HCT116 (cell line): ENCODE measurements around the gene ATG2B.

Source experiments
- CTCF ChIP-seq, 3 experiments: fragments of 200-600 bp in 1 of 3; sonication (generic) in 1 of 3; IDR thresholded peaks in 2 of 3; conservative IDR thresholded peaks in 1 of 3; 2 replicates each; pipeline ENCODE4 v1.5.1; 2012 to 2017; ENCODE audit warnings: low read depth in 2 of 3, low read length in 2 of 3, antibody characterized with exemption in 1 of 3, borderline replicate concordance in 1 of 3, control low read depth in 1 of 3, mild to moderate bottlenecking in 1 of 3, mixed read lengths in 1 of 3, mixed run types in 1 of 3, moderate library complexity in 1 of 3; ENCODE audit not compliant: insufficient read depth in 1 of 3
- EZH2 ChIP-seq: fragments of 200-600 bp; sonication (generic); IDR thresholded peaks from 2 replicates; pipeline ENCODE4 v1.6.1; 2017; ENCODE audit warnings: antibody characterized with exemption, mixed run types
- EZH2phosphoT487 ChIP-seq: fragments of 200-600 bp; IDR thresholded peaks from 2 replicates; pipeline ENCODE4 v1.6.1; 2018; ENCODE audit warnings: antibody characterized with exemption, borderline replicate concordance
- FOSL1 ChIP-seq: IDR thresholded peaks from 2 replicates; pipeline ENCODE4 v1.6.1; 2012; ENCODE audit warnings: low read depth
- POLR2A ChIP-seq: IDR thresholded peaks from 2 replicates; pipeline ENCODE4 v1.7.0; 2011; ENCODE audit warnings: borderline replicate concordance; ENCODE audit not compliant: insufficient read depth, insufficient read length; ENCODE audit errors: extremely low read depth
- POLR2AphosphoS5 ChIP-seq: IDR thresholded peaks from 2 replicates; pipeline ENCODE4 v1.6.1; 2011; ENCODE audit warnings: mild to moderate bottlenecking, low read depth, low read length, moderate library complexity
- REST ChIP-seq: IDR thresholded peaks from 2 replicates; pipeline ENCODE4 v1.6.1; 2012; ENCODE audit warnings: low read depth
- TCF7L2 ChIP-seq: IDR thresholded peaks from 2 replicates; pipeline ENCODE4 v1.7.0; 2011; ENCODE audit warnings: borderline replicate concordance, inconsistent platforms; ENCODE audit not compliant: insufficient read depth, insufficient read length; ENCODE audit errors: extremely low read depth
- YY1 ChIP-seq: IDR thresholded peaks from 2 replicates; pipeline ENCODE4 v1.6.1; 2011; ENCODE audit warnings: low read length, low read depth, moderate library complexity, mild to moderate bottlenecking; ENCODE audit not compliant: insufficient replicate concordance; ENCODE audit errors: extremely low read depth
- ZNF274 ChIP-seq: fragments of 200-500 bp; sonication (Bioruptor generic); IDR thresholded peaks from 2 replicates; pipeline ENCODE4 v1.6.1; 2014; ENCODE audit warnings: mild to moderate bottlenecking, low read depth, low read length, inconsistent platforms

- TF ChIP-seq EZH2 (no peak), CTCF (IDR thresholded peaks at IDR 0.05 in 2 of 3, conservative IDR thresholded peaks at IDR 0.05 in 1 of 3; ENCODE audit: borderline replicate concordance in 1 of 3, insufficient read depth in 1 of 3, low read depth in 2 of 3, low read length in 2 of 3) (no peak), REST (no peak), ZNF274 (no peak), YY1 (no peak), POLR2A (no peak), POLR2AphosphoS5 (no peak), EZH2phosphoT487 (no peak), TCF7L2 (no peak), FOSL1 (no peak)
Measured at GRCh38 chr14:96265383-96266095, 97.6 kb downstream of the ATG2B start.
